HepG2 (cell line): Measurements from ENCODE around the gene PLCB1. TPM values are rescaled to one million over a fixed set of nuclear protein-coding genes. Genes with fewer than 3 reads are reported as not detected.

Experiments used
- ASH2L ChIP-seq: fragments of 300-600, 200-600 bp; sonication (generic); IDR thresholded peaks from 2 replicates; pipeline ENCODE4 v1.7.0; 2017; ENCODE audit warnings: low read depth, mild to moderate bottlenecking, moderate library complexity, mixed read lengths, low read length; ENCODE audit not compliant: insufficient read length
- EHMT2 ChIP-seq: fragments of 200-600 bp; sonication (generic); IDR thresholded peaks from 2 replicates; pipeline ENCODE4 v1.7.0; 2017; ENCODE audit warnings: antibody characterized with exemption, low read depth, low read length, borderline replicate concordance
- FIP1L1 ChIP-seq: fragments of 200-400 bp; formaldehyde crosslinking; IDR thresholded peaks from 2 replicates; pipeline ENCODE4 v1.6.1; 2018; ENCODE audit warnings: low read depth, mild to moderate bottlenecking, low read length, moderate library complexity, borderline replicate concordance; ENCODE audit not compliant: insufficient read depth
- HOXA9 ChIP-seq: sonication (generic); formaldehyde crosslinking; IDR thresholded peaks from 2 replicates; pipeline ENCODE4 v1.8.1; 2022; ENCODE audit warnings: missing genetic modification reagents, mild to moderate bottlenecking, moderate library complexity, borderline replicate concordance
- IKZF1 ChIP-seq: fragments of 450-650 bp; IDR thresholded peaks from 2 replicates; pipeline ENCODE4 v1.7.1; 2016
- NBN ChIP-seq: fragments of 450-650 bp; conservative IDR thresholded peaks from 2 replicates; pipeline ENCODE4 v1.6.1; 2017
- NCOA1 ChIP-seq: sonication (generic); formaldehyde crosslinking; IDR thresholded peaks from 2 replicates; pipeline ENCODE4 v1.9.0; 2021; ENCODE audit warnings: missing genetic modification reagents
- PHF5A ChIP-seq: IDR thresholded peaks from one replicate; pipeline ENCODE4 v1.6.1; 2018; ENCODE audit warnings: low read depth, missing genetic modification reagents; ENCODE audit not compliant: unreplicated experiment
- RAD51 ChIP-seq: fragments of 450-650 bp; IDR thresholded peaks from 2 replicates; pipeline ENCODE4 v1.6.1; 2016; ENCODE audit warnings: borderline replicate concordance
- REXO4 ChIP-seq: sonication (generic); formaldehyde crosslinking; IDR thresholded peaks from 2 replicates; pipeline ENCODE4 v1.8.0; 2022; ENCODE audit warnings: missing genetic modification reagents, mild to moderate bottlenecking, borderline replicate concordance
- SATB2 ChIP-seq: sonication (generic); formaldehyde crosslinking; IDR thresholded peaks from 2 replicates; pipeline ENCODE4 v1.5.0; 2020; ENCODE audit warnings: missing genetic modification reagents
- TRIM24 ChIP-seq: sonication (generic); formaldehyde crosslinking; IDR thresholded peaks from 2 replicates; pipeline ENCODE4 v1.8.0; 2022; ENCODE audit warnings: mild to moderate bottlenecking, missing genetic modification reagents
- ZBTB7A ChIP-seq: sonication (generic); formaldehyde crosslinking; IDR thresholded peaks from 2 replicates; pipeline ENCODE4 v1.8.0; 2022; ENCODE audit warnings: mild to moderate bottlenecking, missing genetic modification reagents
- ZNF354B ChIP-seq: sonication (generic); formaldehyde crosslinking; IDR thresholded peaks from 2 replicates; pipeline ENCODE4 v1.8.0; 2022; ENCODE audit warnings: mild to moderate bottlenecking, missing genetic modification reagents
- ZNF768 ChIP-seq: sonication (generic); formaldehyde crosslinking; IDR thresholded peaks from 2 replicates; pipeline ENCODE4 v1.4.0; 2020; ENCODE audit warnings: missing genetic modification reagents
- polyA plus RNA-seq, 8 experiments: library from polyadenylated mRNA; depleted of rRNA in 3 of 8; stranded (reverse) in 7 of 8; unstranded in 1 of 8; fragments of >200 nt; fragmentation: Illumina TruSeq in 4 of 8; extraction: Trizol in 4 of 8; gene quantifications; 2 replicates each; pipeline versions ENCODE4 v1.2.1 to v1.2.3, GENCODE V29; 2011 to 2016; ENCODE audit warnings: low read depth in 4 of 8, missing spikeins in 1 of 8, mixed read lengths in 1 of 8; ENCODE audit not compliant: insufficient read depth in 1 of 8
- total RNA-seq, 5 experiments: library from RNA; depleted of rRNA; stranded (reverse); fragments of >200 nt; fragmentation: Illumina TruSeq; extraction: Trizol; gene quantifications; 2 replicates each; pipeline ENCODE4 v1.2.3, GENCODE V29; 2016; ENCODE audit warnings: low read depth in 1 of 5
- TF ChIP-seq, protein P1 (sequence below): sonication (generic); formaldehyde crosslinking; IDR thresholded peaks from 2 replicates; pipeline ENCODE4 v1.5.1; 2020; ENCODE audit warnings: mild to moderate bottlenecking, moderate library complexity, missing genetic modification reagents
- TF ChIP-seq, protein P2 (sequence below): sonication (generic); formaldehyde crosslinking; conservative IDR thresholded peaks from 2 replicates; pipeline ENCODE4 v1.4.0; 2020; ENCODE audit warnings: missing genetic modification reagents
- TF ChIP-seq, protein P3 (sequence below): sonication (generic); formaldehyde crosslinking; IDR thresholded peaks from 2 replicates; pipeline ENCODE4 v1.5.0; 2020; ENCODE audit warnings: missing genetic modification reagents
- TF ChIP-seq, protein P4 (sequence below): sonication (generic); formaldehyde crosslinking; IDR thresholded peaks from 2 replicates; pipeline ENCODE4 v1.4.0; 2020; ENCODE audit warnings: missing genetic modification reagents, mild to moderate bottlenecking, borderline replicate concordance
- TF ChIP-seq, protein P5 (sequence below): sonication (generic); formaldehyde crosslinking; IDR thresholded peaks from 2 replicates; pipeline ENCODE4 v1.4.0; 2020; ENCODE audit warnings: low read depth, mild to moderate bottlenecking, missing genetic modification reagents

The PLCB1 gene
- total and polyA plus RNA-seq, 2 of the 13 experiments (the other 11 are each of a cell fraction or from before 2014, with no cell fraction given), result 42.4 to 55.9 TPM

DNA sequence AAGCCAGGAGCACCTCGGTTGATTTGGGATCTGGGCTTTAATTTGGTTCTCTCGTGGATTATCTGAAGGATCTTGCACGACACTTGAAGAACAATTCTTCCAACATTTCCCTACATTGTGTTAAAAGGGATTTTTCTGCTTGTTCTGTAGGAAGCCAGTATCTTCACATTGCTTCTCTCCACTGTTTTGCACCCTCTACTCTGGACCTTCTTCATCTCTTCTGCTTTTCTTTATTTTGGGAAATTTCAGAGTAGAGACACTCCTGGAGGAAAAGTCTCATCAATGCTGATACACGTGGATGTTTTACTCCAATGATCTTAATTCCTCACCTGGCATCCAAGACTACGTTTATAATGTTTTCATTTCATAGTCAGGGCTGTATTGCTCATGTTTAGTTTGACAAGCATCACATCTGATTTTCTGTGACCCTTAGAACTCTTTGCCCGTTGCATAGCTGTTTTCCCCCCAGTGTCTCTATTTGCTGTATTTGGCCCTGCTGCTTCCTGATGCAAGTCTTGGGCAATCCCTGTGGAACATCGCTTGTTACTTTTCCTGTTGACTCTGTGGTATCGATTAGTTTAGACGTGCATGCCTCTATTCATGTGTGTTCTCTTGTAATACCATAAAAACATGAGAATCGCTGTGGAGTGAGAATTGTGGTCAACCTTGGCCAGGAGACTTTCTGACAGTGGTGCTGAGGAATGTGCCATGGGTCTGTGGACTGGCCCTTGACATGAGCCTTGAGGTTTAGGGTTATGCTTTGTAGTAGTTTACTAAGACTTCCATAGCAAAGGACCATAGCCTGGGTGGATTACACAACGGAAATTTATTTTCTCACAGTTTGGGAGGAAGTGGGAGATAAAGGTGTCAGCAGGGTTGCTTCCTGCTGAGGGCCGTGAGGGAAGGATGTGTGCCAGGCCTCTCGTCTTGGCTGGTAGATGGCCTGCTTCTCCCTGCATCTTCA lies 12.5 kb downstream of the PLCB1 start (continued):
- TF ChIP-seq, protein P1, sequence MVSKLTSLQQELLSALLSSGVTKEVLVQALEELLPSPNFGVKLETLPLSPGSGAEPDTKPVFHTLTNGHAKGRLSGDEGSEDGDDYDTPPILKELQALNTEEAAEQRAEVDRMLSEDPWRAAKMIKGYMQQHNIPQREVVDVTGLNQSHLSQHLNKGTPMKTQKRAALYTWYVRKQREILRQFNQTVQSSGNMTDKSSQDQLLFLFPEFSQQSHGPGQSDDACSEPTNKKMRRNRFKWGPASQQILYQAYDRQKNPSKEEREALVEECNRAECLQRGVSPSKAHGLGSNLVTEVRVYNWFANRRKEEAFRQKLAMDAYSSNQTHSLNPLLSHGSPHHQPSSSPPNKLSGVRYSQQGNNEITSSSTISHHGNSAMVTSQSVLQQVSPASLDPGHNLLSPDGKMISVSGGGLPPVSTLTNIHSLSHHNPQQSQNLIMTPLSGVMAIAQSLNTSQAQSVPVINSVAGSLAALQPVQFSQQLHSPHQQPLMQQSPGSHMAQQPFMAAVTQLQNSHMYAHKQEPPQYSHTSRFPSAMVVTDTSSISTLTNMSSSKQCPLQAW, result peak; percentile 99
- TF ChIP-seq NBN (no peak), ASH2L (peak; percentile 97), ZNF768 (CRISPR knock-in tag) (no peak), RAD51 (no peak), ZNF354B (CRISPR knock-in tag) (no peak), SATB2 (no peak; the same call in 1 of the 2 replicates), ZBTB7A (CRISPR knock-in tag) (peak; percentile 96; the same call in 1 of the 2 replicates), EHMT2 (peak; percentile 99), REXO4 (CRISPR knock-in tag) (no peak), HOXA9 (no peak), FIP1L1 (no peak), PHF5A (peak; percentile 100), IKZF1 (no peak), NCOA1 (peak; percentile 84; the same call in 1 of the 2 replicates), TRIM24 (peak; percentile 99)
- TF ChIP-seq, protein P2, sequence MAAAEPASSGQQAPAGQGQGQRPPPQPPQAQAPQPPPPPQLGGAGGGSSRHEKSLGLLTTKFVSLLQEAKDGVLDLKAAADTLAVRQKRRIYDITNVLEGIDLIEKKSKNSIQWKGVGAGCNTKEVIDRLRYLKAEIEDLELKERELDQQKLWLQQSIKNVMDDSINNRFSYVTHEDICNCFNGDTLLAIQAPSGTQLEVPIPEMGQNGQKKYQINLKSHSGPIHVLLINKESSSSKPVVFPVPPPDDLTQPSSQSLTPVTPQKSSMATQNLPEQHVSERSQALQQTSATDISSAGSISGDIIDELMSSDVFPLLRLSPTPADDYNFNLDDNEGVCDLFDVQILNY, result no peak
- TF ChIP-seq, protein P3, sequence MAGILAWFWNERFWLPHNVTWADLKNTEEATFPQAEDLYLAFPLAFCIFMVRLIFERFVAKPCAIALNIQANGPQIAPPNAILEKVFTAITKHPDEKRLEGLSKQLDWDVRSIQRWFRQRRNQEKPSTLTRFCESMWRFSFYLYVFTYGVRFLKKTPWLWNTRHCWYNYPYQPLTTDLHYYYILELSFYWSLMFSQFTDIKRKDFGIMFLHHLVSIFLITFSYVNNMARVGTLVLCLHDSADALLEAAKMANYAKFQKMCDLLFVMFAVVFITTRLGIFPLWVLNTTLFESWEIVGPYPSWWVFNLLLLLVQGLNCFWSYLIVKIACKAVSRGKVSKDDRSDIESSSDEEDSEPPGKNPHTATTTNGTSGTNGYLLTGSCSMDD, result no peak
- TF ChIP-seq, protein P4, sequence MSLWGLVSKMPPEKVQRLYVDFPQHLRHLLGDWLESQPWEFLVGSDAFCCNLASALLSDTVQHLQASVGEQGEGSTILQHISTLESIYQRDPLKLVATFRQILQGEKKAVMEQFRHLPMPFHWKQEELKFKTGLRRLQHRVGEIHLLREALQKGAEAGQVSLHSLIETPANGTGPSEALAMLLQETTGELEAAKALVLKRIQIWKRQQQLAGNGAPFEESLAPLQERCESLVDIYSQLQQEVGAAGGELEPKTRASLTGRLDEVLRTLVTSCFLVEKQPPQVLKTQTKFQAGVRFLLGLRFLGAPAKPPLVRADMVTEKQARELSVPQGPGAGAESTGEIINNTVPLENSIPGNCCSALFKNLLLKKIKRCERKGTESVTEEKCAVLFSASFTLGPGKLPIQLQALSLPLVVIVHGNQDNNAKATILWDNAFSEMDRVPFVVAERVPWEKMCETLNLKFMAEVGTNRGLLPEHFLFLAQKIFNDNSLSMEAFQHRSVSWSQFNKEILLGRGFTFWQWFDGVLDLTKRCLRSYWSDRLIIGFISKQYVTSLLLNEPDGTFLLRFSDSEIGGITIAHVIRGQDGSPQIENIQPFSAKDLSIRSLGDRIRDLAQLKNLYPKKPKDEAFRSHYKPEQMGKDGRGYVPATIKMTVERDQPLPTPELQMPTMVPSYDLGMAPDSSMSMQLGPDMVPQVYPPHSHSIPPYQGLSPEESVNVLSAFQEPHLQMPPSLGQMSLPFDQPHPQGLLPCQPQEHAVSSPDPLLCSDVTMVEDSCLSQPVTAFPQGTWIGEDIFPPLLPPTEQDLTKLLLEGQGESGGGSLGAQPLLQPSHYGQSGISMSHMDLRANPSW, result peak; percentile 100
- TF ChIP-seq, protein P5, sequence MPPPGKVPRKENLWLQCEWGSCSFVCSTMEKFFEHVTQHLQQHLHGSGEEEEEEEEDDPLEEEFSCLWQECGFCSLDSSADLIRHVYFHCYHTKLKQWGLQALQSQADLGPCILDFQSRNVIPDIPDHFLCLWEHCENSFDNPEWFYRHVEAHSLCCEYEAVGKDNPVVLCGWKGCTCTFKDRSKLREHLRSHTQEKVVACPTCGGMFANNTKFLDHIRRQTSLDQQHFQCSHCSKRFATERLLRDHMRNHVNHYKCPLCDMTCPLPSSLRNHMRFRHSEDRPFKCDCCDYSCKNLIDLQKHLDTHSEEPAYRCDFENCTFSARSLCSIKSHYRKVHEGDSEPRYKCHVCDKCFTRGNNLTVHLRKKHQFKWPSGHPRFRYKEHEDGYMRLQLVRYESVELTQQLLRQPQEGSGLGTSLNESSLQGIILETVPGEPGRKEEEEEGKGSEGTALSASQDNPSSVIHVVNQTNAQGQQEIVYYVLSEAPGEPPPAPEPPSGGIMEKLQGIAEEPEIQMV (CRISPR knock-in tag), result no peak; the same call in 1 of the 2 replicates
